Stimulated activated CD4-positive, alpha-beta T cell treated with anti-CD3 and anti-CD28 coated beads, Interleukin-1b, Interleukin-23, amount 100 ng/mL, for 48 hours (primary cell): ENCODE data around the gene PNMA8C.

Source experiments
- DNase-seq: peaks from one replicate; pipeline ENCODE4 v3.0.0-alpha.2; 2020

PNMA8C gene

GRCh38 chr19:46428239-46429135, at the start of gene PNMA8C:
PNMA8C (minus strand) TSS chr19:46428936; CDS start chr19:46428359, 577 bp downstream.
- DNase-seq, result peak; percentile 48

- no peak for DNase-seq
These were observed 47.2 kb upstream of the PNMA8C start for GRCh38 chr19:46475986-46476385.

GRCh38 chr19:46474211-46474610, 45.5 kb upstream of the PNMA8C start:
- no peak for DNase-seq

- DNase-seq, result no peak
These were observed 43.9 kb upstream of the PNMA8C start for GRCh38 chr19:46472592-46472991.

GRCh38 chr19:46471811-46472543, 43.2 kb upstream of the PNMA8C start:
- no peak for DNase-seq

- DNase-seq, result no peak
These were observed 42.5 kb upstream of the PNMA8C start, which contains the start of gene PNMA8A for GRCh38 chr19:46471116-46471733. PNMA8A (minus strand) TSS chr19:46471563; CDS start chr19:46471035, 528 bp downstream.

- no peak for DNase-seq
These were observed 41.6 kb upstream of the PNMA8C start for GRCh38 chr19:46470376-46470775.

- no peak for DNase-seq
These were observed 40.9 kb upstream of the PNMA8C start for GRCh38 chr19:46469541-46470185.

- no peak for DNase-seq
These were observed 37.9 kb upstream of the PNMA8C start for GRCh38 chr19:46466536-46467196.

GRCh38 chr19:46463516-46463915, 34.8 kb upstream of the PNMA8C start:
- no peak for DNase-seq

- no peak for DNase-seq
These were observed 32.8 kb upstream of the PNMA8C start for GRCh38 chr19:46461537-46461936.

GRCh38 chr19:46460981-46461380, 32.2 kb upstream of the PNMA8C start:
- DNase-seq, result no peak

GRCh38 chr19:46460055-46460454, 31.3 kb upstream of the PNMA8C start:
- DNase-seq, result no peak

GRCh38 chr19:46456930-46457329, 28.2 kb upstream of the PNMA8C start:
- DNase-seq, result no peak

- DNase-seq, result no peak
These were observed 25.5 kb upstream of the PNMA8C start for GRCh38 chr19:46454244-46454643.

GRCh38 chr19:46453661-46454060, 24.9 kb upstream of the PNMA8C start:
- DNase-seq, result no peak

GRCh38 chr19:46452186-46452585, 23.4 kb upstream of the PNMA8C start:
- DNase-seq, result no peak

- no peak for DNase-seq
These were observed 22.6 kb upstream of the PNMA8C start for GRCh38 chr19:46451352-46451751.

GRCh38 chr19:46450737-46451136, 22.0 kb upstream of the PNMA8C start:
- no peak for DNase-seq

- no peak for DNase-seq
These were observed 20.5 kb upstream of the PNMA8C start for GRCh38 chr19:46449228-46449627.

- no peak for DNase-seq
These were observed 19.9 kb upstream of the PNMA8C start for GRCh38 chr19:46448601-46449000.

- no peak for DNase-seq
These were observed 19.1 kb upstream of the PNMA8C start for GRCh38 chr19:46447824-46448223.
